Measurements from ENCODE around the gene SSNA1. TPM values are rescaled to one million over a fixed set of nuclear protein-coding genes. Genes with fewer than 3 reads are reported as not detected.

The SSNA1 gene
- total RNA-seq, 1 donor: 59.7 TPM

DNA sequence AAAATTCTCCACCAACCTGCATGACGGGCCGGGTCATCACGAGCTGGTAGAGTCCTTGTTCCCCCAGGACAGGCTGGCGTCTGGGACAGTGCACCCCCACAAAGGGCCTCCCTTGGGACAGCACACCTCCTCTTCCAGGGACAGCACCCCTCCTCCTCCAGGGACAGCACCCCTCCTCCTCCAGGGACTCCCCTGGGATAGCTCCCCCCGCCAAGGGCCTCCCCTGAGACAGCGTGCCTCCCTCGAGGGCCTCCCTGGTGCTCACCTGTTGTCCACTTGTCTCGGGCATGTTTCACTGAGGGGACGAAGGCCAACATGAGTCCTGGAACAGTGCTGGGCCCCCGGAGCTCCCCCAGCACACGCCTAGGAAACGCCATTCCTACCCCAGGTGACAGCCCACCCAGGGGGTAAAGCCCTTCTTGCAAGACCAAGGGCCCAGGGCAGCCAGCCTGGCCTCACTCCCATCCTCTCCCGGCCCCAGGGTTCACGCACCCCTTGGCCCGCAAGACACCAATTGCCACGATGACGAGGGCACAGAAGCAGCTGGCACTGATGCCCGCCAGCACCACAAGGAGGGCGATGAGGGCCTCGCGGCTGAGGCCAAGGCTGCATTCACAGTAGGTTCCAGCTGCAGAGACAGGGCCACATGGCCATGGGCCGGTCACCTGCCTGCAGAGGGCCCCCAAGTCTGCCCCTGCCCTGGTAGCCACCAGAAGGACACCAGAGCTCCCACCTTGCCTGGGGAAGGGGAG lies 17.2 kb upstream of the SSNA1 start:
- TF ChIP-seq CTCF (IDR thresholded peaks at IDR 0.05; ENCODE audit: extremely low read depth, low read depth, low read length): no peak
- peaks cover 36% of the 10 kb centered on the region for H3K27me3 ChIP-seq (ENCODE audit: insufficient read depth, low read length)

GRCh38 chr9:137172901-137173795 lies 15.3 kb upstream of the SSNA1 start:
- peaks cover 4% of the 10 kb centered on the region for H4K20me1 ChIP-seq (ENCODE audit: insufficient read depth, low read length)
- no peaks in the 10 kb centered on the region for H3K36me3 ChIP-seq (ENCODE audit: insufficient read depth, low read length)
- peaks cover 22% of the 10 kb centered on the region for H3K27me3 ChIP-seq (ENCODE audit: insufficient read depth, low read length)
- H2AFZ ChIP-seq (ENCODE audit: low read length): no peak overlapping the region
- H3K27ac ChIP-seq (ENCODE audit: low read depth, low read length): no peak overlapping the region
- DNase-seq (ENCODE audit: insufficient read length, low spot score, missing footprints): peak; percentile 95
- no peak overlapping the region for H3K4me2 ChIP-seq (ENCODE audit: insufficient read depth, low read length)
- no peak for TF ChIP-seq CTCF (IDR thresholded peaks at IDR 0.05; ENCODE audit: extremely low read depth, low read depth, low read length)
- no peaks in the 10 kb centered on the region for H3K79me2 ChIP-seq (ENCODE audit: insufficient read depth, low read length)
- no peaks in the 10 kb centered on the region for H3K9me3 ChIP-seq (ENCODE audit: low read depth, low read length)
- no peaks in the 10 kb centered on the region for H3K4me1 ChIP-seq (ENCODE audit: insufficient read depth, low read length)
- H3K4me3 ChIP-seq (ENCODE audit: insufficient read depth, low read length): no peak overlapping the region

More for the DNA sequence above, 17.2 kb upstream of the SSNA1 start:
- Histone ChIP-seq H4K20me1 (ENCODE audit: insufficient read depth, low read length) (peaks cover 4% of the 10 kb centered on the region), H3K36me3 (ENCODE audit: insufficient read depth, low read length) (no peaks in the 10 kb centered on the region), H3K9me3 (ENCODE audit: low read depth, low read length) (no peaks in the 10 kb centered on the region), H3K27ac (ENCODE audit: low read depth, low read length) (no peak overlapping the region), H2AFZ (ENCODE audit: low read length) (no peak overlapping the region), H3K4me3 (ENCODE audit: insufficient read depth, low read length) (no peak overlapping the region), H3K4me1 (ENCODE audit: insufficient read depth, low read length) (no peaks in the 10 kb centered on the region), H3K79me2 (ENCODE audit: insufficient read depth, low read length) (no peaks in the 10 kb centered on the region), H3K4me2 (ENCODE audit: insufficient read depth, low read length) (no peak overlapping the region)
- DNase-seq (ENCODE audit: insufficient read length, low spot score, missing footprints): peak; percentile 88

- peaks cover 19% of the 10 kb centered on the region for H3K27me3 ChIP-seq (ENCODE audit: insufficient read depth, low read length)
- no peaks in the 10 kb centered on the region for H3K9me3 ChIP-seq (ENCODE audit: low read depth, low read length)
- no peak overlapping the region for H3K4me3 ChIP-seq (ENCODE audit: insufficient read depth, low read length)
- TF ChIP-seq CTCF (IDR thresholded peaks at IDR 0.05; ENCODE audit: extremely low read depth, low read depth, low read length): no peak
- peaks cover 9% of the 10 kb centered on the region for H4K20me1 ChIP-seq (ENCODE audit: insufficient read depth, low read length)
- no peak overlapping the region for H3K4me2 ChIP-seq (ENCODE audit: insufficient read depth, low read length)
- H3K36me3 ChIP-seq (ENCODE audit: insufficient read depth, low read length): no peaks in the 10 kb centered on the region
- H3K79me2 ChIP-seq (ENCODE audit: insufficient read depth, low read length): no peaks in the 10 kb centered on the region
- DNase-seq (ENCODE audit: insufficient read length, low spot score, missing footprints): peak; percentile 91
- no peaks in the 10 kb centered on the region for H3K4me1 ChIP-seq (ENCODE audit: insufficient read depth, low read length)
- H3K27ac ChIP-seq (ENCODE audit: low read depth, low read length): no peak overlapping the region
- no peak overlapping the region for H2AFZ ChIP-seq (ENCODE audit: low read length)
These were observed 14.4 kb upstream of the SSNA1 start for GRCh38 chr9:137173796-137174664.
